ENCODE results near the gene AP1AR.

AP1AR gene

DNA sequence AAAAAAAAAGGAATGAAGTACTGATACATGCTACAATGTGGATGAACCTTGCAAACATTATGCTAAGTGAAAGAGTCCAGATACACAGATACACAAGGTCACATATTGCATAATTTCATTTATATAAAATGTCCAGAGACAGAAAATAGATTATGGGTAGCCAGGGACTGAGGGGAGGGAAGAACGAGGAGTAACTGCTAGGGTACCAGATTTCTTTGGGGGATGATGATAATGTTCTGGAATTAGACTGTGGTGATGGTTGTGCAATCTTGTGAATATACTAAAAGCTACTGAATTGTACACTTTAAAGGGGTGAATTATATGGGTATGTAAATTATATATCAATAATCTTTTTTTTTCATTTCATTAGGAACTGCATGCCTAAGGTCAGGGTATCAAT lies 20.8 kb upstream of the AP1AR start:
- no peak overlapping the region for H3K4me3 ChIP-seq
- no peak for DNase-seq (ENCODE audit: low spot score)
- no peak overlapping the region for H3K27ac ChIP-seq
- TF ChIP-seq, protein P1, sequence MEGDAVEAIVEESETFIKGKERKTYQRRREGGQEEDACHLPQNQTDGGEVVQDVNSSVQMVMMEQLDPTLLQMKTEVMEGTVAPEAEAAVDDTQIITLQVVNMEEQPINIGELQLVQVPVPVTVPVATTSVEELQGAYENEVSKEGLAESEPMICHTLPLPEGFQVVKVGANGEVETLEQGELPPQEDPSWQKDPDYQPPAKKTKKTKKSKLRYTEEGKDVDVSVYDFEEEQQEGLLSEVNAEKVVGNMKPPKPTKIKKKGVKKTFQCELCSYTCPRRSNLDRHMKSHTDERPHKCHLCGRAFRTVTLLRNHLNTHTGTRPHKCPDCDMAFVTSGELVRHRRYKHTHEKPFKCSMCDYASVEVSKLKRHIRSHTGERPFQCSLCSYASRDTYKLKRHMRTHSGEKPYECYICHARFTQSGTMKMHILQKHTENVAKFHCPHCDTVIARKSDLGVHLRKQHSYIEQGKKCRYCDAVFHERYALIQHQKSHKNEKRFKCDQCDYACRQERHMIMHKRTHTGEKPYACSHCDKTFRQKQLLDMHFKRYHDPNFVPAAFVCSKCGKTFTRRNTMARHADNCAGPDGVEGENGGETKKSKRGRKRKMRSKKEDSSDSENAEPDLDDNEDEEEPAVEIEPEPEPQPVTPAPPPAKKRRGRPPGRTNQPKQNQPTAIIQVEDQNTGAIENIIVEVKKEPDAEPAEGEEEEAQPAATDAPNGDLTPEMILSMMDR (IDR thresholded peaks at IDR 0.05), result no peak

DNA sequence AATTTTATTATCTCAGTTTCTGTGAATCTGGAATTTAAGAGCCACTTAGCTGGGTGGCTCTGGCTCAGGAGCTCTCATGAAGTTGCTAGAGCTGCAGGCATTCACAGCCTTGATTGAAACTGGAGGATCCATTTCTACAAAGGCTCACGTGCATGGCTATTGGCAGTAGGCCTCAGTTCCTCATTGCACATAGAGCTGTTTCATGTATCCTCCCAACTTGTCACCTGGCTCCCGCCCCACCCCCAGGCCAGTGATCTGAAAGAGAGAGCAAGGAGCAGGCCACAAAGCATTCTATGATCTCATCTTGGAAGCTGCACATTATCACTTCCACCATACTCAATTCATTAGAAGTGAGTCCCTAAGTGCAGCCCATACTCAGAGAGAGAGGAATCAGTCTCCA lies 18.5 kb upstream of the AP1AR start:
- H3K27ac ChIP-seq, result no peak overlapping the region
- DNase-seq (ENCODE audit: low spot score), result no peak

DNA sequence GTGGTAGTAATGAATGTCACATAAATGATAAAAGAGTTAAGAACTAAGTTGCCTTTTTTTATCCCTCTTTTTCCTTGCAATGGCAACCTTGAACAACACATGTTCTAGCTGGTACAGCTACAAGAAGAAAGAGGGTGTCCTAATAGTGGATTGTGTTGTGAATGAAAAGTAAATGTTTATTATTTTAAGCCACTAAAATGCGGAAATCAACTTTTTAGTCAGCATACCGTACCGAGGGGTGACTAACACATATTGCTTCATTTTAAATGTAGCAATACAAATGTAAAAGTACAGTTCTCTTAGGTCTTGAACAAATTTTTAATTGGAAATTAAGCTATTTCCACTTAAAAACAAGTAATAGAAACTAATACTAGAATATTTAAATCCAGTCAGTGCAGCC lies 17.7 kb upstream of the AP1AR start:
- no peak for DNase-seq (ENCODE audit: low spot score)
- TF ChIP-seq, protein P1 (IDR thresholded peaks at IDR 0.05), result no peak
- H3K4me3 ChIP-seq, result no peak overlapping the region
- H3K27ac ChIP-seq, result no peak overlapping the region

More for the DNA sequence above, 18.5 kb upstream of the AP1AR start:
- H3K4me3 ChIP-seq, result no peak overlapping the region
- TF ChIP-seq, protein P1 (IDR thresholded peaks at IDR 0.05), result no peak

DNA sequence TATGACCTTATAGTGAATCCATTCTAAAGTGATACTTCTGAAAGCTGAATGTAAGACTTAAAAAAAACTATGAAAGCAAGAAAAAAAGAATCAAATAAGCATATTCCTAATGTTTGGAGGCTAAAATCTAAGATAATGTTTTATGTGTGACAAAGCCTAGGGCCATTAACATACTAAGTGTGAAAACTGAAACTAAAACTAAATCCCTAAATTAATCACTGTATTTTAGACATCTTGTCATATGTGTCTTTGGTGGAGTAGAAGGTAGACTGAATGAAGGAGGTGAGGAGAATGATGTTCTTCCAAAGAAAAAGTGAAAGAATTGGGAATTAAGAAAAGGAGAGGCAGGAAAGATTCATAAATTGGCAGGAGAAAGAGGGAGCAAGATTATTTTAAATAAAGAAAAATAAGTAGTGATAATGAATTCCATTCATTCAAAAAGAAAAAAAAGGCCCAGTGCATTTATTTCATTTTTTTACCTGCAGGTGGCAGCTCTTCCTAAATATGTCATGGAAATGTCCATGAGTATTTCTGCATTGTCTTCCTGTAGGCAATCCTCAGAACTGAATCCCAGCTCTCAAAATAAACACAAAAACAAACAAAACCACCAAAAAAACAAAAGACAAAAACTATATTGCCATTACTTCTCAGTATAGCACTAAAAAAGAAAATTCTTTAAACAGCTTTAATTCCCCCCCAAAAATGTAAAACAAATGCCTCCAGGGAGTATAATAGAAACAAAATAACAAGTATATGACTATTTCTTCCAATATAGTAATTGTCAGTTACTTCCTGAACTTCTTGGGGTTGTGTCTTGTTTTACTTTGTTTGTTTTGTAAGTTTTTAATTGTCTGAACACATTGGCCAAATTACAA lies 17.0 kb upstream of the AP1AR start:
- no peak for DNase-seq (ENCODE audit: low spot score)
- no peak overlapping the region for H3K27ac ChIP-seq
- TF ChIP-seq, protein P1 (IDR thresholded peaks at IDR 0.05), result no peak
- H3K4me3 ChIP-seq, result no peak overlapping the region

DNA sequence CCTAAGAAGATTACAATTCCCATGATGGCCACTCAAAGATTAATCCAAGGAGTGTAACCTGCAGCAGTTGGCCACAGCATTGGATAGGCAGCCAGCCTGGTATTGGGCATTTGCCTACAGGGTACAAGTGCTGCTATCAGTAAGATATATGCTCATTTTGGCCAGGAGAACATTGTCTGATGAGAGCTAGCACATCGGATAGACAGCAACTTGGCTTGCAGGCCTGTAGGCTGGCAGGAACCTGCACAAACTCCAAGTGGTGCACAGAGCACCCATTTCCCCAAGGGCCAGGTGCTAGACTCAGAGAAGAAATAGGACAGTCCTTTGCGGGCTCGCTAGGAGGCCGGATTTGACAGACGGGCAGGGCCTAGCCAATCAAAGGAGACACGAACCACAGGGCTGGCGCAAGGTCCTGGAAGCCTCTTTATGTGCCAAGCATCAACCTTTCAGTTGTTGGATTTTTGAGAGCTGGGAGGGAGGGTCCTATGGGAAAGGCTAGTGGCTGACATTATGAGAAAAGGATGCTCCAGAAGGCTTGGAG lies 11.7 kb upstream of the AP1AR start:
- TF ChIP-seq, protein P1 (IDR thresholded peaks at IDR 0.05), result no peak
- Histone ChIP-seq H3K27ac (no peak overlapping the region), H3K4me3 (no peak overlapping the region)
- DNase-seq (ENCODE audit: low spot score), result no peak

DNA sequence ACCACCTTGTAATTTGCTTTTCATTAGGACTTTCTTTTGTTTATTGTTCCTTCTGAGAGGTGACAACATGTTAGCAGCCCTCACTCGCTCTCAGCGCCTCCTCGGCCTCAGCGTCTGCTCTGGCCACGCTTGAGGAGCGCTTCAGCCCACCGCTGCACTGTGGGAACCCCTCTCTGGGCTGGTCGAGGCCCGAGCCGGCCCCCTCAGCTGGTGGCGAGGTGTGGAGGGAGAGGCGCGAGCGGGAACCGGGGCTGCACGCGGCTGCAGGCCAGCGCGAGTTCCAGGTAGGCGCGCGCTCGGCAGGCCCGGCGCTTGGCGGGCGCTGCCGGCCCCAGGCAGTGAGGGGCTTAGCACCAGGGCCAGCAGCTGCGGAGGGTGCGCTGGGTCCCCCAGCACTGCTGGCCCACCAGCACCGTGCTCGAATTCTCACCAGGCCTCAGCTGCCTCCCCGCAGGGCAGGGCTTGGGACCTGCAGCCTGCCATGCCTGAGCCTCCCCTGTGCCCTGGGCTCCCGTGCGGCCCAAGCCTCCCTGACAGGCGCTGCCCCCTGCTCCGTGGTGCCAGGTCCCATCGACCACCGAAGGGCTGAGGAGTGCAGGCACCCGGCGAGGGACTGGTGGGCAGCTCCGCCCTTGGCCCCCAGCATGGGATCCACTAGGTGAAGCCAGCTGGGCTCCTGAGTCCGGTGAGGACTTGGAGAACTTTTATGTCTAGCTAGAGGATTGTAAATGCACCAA lies 9.2 kb upstream of the AP1AR start:
- no peak overlapping the region for H3K27ac ChIP-seq
- DNase-seq (ENCODE audit: low spot score), result no peak
- H3K4me3 ChIP-seq, result no peak overlapping the region
- TF ChIP-seq, protein P1 (IDR thresholded peaks at IDR 0.05), result no peak
